ENCODE data around the gene ITPKC. TPM values are rescaled to one million over a fixed set of nuclear protein-coding genes. Genes with fewer than 3 reads are reported as not detected.

The ITPKC gene
- total and polyA plus RNA-seq, 10 of the 15 experiments (the other 5 are each of a cell fraction or from before 2014, with no cell fraction given) = 0.03 to 6.4 (median 3.5) TPM

GRCh38 chr19:40690693-40691420 is 26.1 kb upstream of the ITPKC start (continued):
- TF ChIP-seq ZNF687 (IDR thresholded peaks at IDR 0.05) (peak; percentile 60; the same call in 1 of the 2 replicates), ATF7 (IDR thresholded peaks at IDR 0.05; ENCODE audit: low read depth) (no peak), ASH2L (IDR thresholded peaks at IDR 0.05; ENCODE audit: borderline replicate concordance, low read depth) (no peak), PAX8 (IDR thresholded peaks at IDR 0.05) (no peak), ELK1 (IDR thresholded peaks at IDR 0.05; ENCODE audit: low read depth, low read length) (no peak), PRDM15 (CRISPR knock-in tag; IDR thresholded peaks at IDR 0.05) (no peak), POLR2A (IDR thresholded peaks at IDR 0.05; ENCODE audit: low read depth, low read length) (peak; percentile 81), CHD2 (IDR thresholded peaks at IDR 0.05; ENCODE audit: borderline replicate concordance, low read depth, low read length) (0 out of 2 replicates have a peak, but pooled peaks have one; percentile 11), MAX (IDR thresholded peaks at IDR 0.05; ENCODE audit: low read depth, low read length) (peak; percentile 62), BRCA1 (IDR thresholded peaks at IDR 0.05; ENCODE audit: low read depth, low read length) (no peak), MTA2 (IDR thresholded peaks at IDR 0.05; ENCODE audit: low read depth) (no peak), TCF12 (IDR thresholded peaks at IDR 0.05; ENCODE audit: low read depth, low read length) (peak; percentile 94), RELB (IDR thresholded peaks at IDR 0.05; ENCODE audit: low read depth) (0 out of 2 replicates have a peak, but pooled peaks have one; percentile 18), POLR2AphosphoS2 (IDR thresholded peaks at IDR 0.05; ENCODE audit: low read depth, low read length) (no peak), ZNF622 (IDR thresholded peaks at IDR 0.05) (no peak), RAD21 (IDR thresholded peaks at IDR 0.05; ENCODE audit: insufficient read depth, low read depth, low read length) (no peak), NFXL1 (IDR thresholded peaks at IDR 0.05; ENCODE audit: borderline replicate concordance) (no peak), ETV6 (conservative IDR thresholded peaks at IDR 0.05 in 1 of 2, IDR thresholded peaks at IDR 0.05 in 1 of 2; ENCODE audit: borderline replicate concordance in 1 of 2, low read depth in 1 of 2) (no peak), GATAD2B (conservative IDR thresholded peaks at IDR 0.05; ENCODE audit: low read depth) (no peak), IRF4 (IDR thresholded peaks at IDR 0.05; ENCODE audit: low read depth, low read length) (no peak)

All from GM12878 (cell line).